NCI-H2081 treated with DMSO at 0.1 percent for 48 hours (cell line): ENCODE results near the gene FOXK2.
"Not testable (repeated sequence)": the region's sequence is repeated elsewhere in the genome, so short reads cannot be mapped to it uniquely, and the experiment has no call there.

Experiments used
- DNase-seq: peaks from one replicate; lab custom pipeline; 2025; lab: John Stamatoyannopoulos, UW

FOXK2 gene

GRCh38 chr17:82564241-82564640 lies 44.7 kb downstream of the FOXK2 start:
- DNase-seq = no peak

- no peak for DNase-seq
Observed at GRCh38 chr17:82565551-82565950, 46.0 kb downstream of the FOXK2 start.

GRCh38 chr17:82566129-82566960 lies 46.8 kb downstream of the FOXK2 start:
- no peak for DNase-seq

GRCh38 chr17:82567286-82567685 lies 47.8 kb downstream of the FOXK2 start:
- no peak for DNase-seq

- no peak for DNase-seq
Observed at GRCh38 chr17:82568997-82569393, 49.5 kb downstream of the FOXK2 start.

- DNase-seq = no peak
Observed at GRCh38 chr17:82569621-82570020, 50.1 kb downstream of the FOXK2 start.

- no peak for DNase-seq
Observed at GRCh38 chr17:82570277-82570676, 50.7 kb downstream of the FOXK2 start.

GRCh38 chr17:82571855-82572254 lies 52.3 kb downstream of the FOXK2 start:
- no peak for DNase-seq

GRCh38 chr17:82574041-82574440 lies 54.5 kb downstream of the FOXK2 start:
- DNase-seq = no peak

- not testable (repeated sequence) for DNase-seq
Observed at GRCh38 chr17:82575581-82576221, 56.2 kb downstream of the FOXK2 start.

GRCh38 chr17:82577300-82577699 lies 57.8 kb downstream of the FOXK2 start:
- no peak for DNase-seq

GRCh38 chr17:82579969-82580368 lies 60.4 kb downstream of the FOXK2 start:
- not testable (repeated sequence) for DNase-seq

- DNase-seq = no peak
Observed at GRCh38 chr17:82582213-82582612, 62.7 kb downstream of the FOXK2 start.

- no peak for DNase-seq
Observed at GRCh38 chr17:82582709-82583108, 63.2 kb downstream of the FOXK2 start.

- DNase-seq = no peak
Observed at GRCh38 chr17:82583720-82584234, 64.2 kb downstream of the FOXK2 start.

- not testable (repeated sequence) for DNase-seq
Observed at GRCh38 chr17:82585935-82586575, 66.5 kb downstream of the FOXK2 start.

- no peak for DNase-seq
Observed at GRCh38 chr17:82586576-82587233, 67.2 kb downstream of the FOXK2 start.

GRCh38 chr17:82587234-82588086 lies 67.9 kb downstream of the FOXK2 start:
- DNase-seq = no peak

- no peak for DNase-seq
Observed at GRCh38 chr17:82588266-82589175, 69.0 kb downstream of the FOXK2 start.

GRCh38 chr17:82589851-82590180 lies 70.3 kb downstream of the FOXK2 start:
- DNase-seq = no peak
